GM23338 (cell line): ENCODE results near the gene TAOK2. TPM values are rescaled to one million over a fixed set of nuclear protein-coding genes. Genes with fewer than 3 reads are reported as not detected.
A peak's percentile ranks its signal among the peaks of the same experiment; 100 is the strongest.

Experiments used
- ATAC-seq: fragments of 200-7000 bp; cut with Tn5 transposase; 3 replicates; pipeline ENCODE4 v1.9.1; 2020
- DNase-seq: peaks from one replicate; pipeline ENCODE4 v3.0.0-alpha.2; 2015; ENCODE audit warnings: low spot score
- H2AFZ ChIP-seq: fragments of 200-600 bp; sonication (generic); 2 replicates; pipeline ENCODE4 v1.8.0; 2016; ENCODE audit warnings: antibody characterized with exemption, mild to moderate bottlenecking, moderate library complexity
- H3F3A ChIP-seq: fragments of 200-600 bp; sonication (generic); replicated peaks from 2 replicates; pipeline ENCODE4 v1.8.0; 2017; ENCODE audit warnings: antibody characterized with exemption, mixed run types, low read depth
- H3K27ac ChIP-seq: fragments of 200-600 bp; sonication (generic); 2 replicates; pipeline ENCODE4 v1.6.1; 2016; ENCODE audit warnings: low read depth
- H3K27me3 ChIP-seq: fragments of 200-600 bp; sonication (generic); 2 replicates; pipeline ENCODE4 v1.8.0; 2016; ENCODE audit warnings: mild to moderate bottlenecking, mixed run types, moderate library complexity; ENCODE audit not compliant: insufficient read depth
- H3K36me3 ChIP-seq: fragments of 200-600 bp; sonication (generic); 2 replicates; pipeline ENCODE4 v1.8.0; 2016; ENCODE audit warnings: mild to moderate bottlenecking; ENCODE audit not compliant: insufficient read depth
- H3K4me1 ChIP-seq: fragments of 200-600 bp; sonication (generic); 2 replicates; pipeline ENCODE4 v1.8.0; 2016; ENCODE audit warnings: mild to moderate bottlenecking, moderate library complexity; ENCODE audit not compliant: insufficient read depth
- H3K4me2 ChIP-seq: fragments of 200-600 bp; sonication (generic); 2 replicates; pipeline ENCODE4 v1.7.1; 2017; ENCODE audit warnings: mixed run types
- H3K4me3 ChIP-seq: fragments of 200-600 bp; sonication (generic); 2 replicates; pipeline ENCODE4 v1.6.1; 2016; ENCODE audit warnings: mixed run types
- H3K79me2 ChIP-seq: fragments of 200-600 bp; sonication (generic); replicated peaks from 2 replicates; pipeline ENCODE4 v1.8.0; 2017; ENCODE audit warnings: mild to moderate bottlenecking; ENCODE audit not compliant: insufficient read depth
- H3K9me2 ChIP-seq: fragments of 200-600 bp; sonication (generic); 2 replicates; pipeline ENCODE4 v1.8.0; 2017; ENCODE audit not compliant: insufficient read depth
- H4K20me1 ChIP-seq: fragments of 200-600 bp; sonication (generic); replicated peaks from 2 replicates; pipeline ENCODE4 v1.8.0; 2017; ENCODE audit warnings: mild to moderate bottlenecking; ENCODE audit not compliant: insufficient read depth
- H3K27ac Mint-ChIP-seq: 2 replicates; pipeline ENCODE4 v1.8.0; 2020; ENCODE audit warnings: inconsistent platforms, mild to moderate bottlenecking, moderate library complexity, mixed read lengths
- H3K27me3 Mint-ChIP-seq: 3 replicates; pipeline ENCODE4 v1.8.0; 2022; ENCODE audit warnings: low read depth, mild to moderate bottlenecking, moderate library complexity, mixed read lengths, inconsistent platforms; ENCODE audit not compliant: insufficient read depth, poor library complexity
- H3K36me3 Mint-ChIP-seq: 3 replicates; pipeline ENCODE4 v1.8.0; 2021; ENCODE audit warnings: low read depth, mild to moderate bottlenecking, inconsistent platforms, moderate library complexity, mixed read lengths
- H3K4me1 Mint-ChIP-seq: 3 replicates; pipeline ENCODE4 v1.8.0; 2020; ENCODE audit warnings: mild to moderate bottlenecking, inconsistent platforms, mixed read lengths
- H3K4me3 Mint-ChIP-seq: 3 replicates; pipeline ENCODE4 v1.8.0; 2021; ENCODE audit warnings: moderate library complexity, mild to moderate bottlenecking, inconsistent platforms, mixed read lengths
- H3K9me3 Mint-ChIP-seq: 3 replicates; pipeline ENCODE4 v1.8.0; 2020; ENCODE audit warnings: moderate library complexity, mild to moderate bottlenecking, inconsistent platforms, mixed read lengths
- CTCF ChIP-seq, 2 experiments: fragments of 200-600 bp in 1 of 2; sonication (generic) in 1 of 2; conservative IDR thresholded peaks; 2 replicates each; pipeline versions ENCODE4 v1.5.1 to v1.6.1; 2016 to 2017; ENCODE audit warnings: antibody characterized with exemption in 2 of 2, low read depth in 2 of 2, mild to moderate bottlenecking in 2 of 2, moderate library complexity in 1 of 2
- EZH2 ChIP-seq: fragments of 200-600 bp; sonication (generic); IDR thresholded peaks from one replicate; pipeline ENCODE4 v1.8.0; 2017; ENCODE audit warnings: antibody characterized with exemption, mild to moderate bottlenecking, low read depth; ENCODE audit not compliant: unreplicated experiment
- EZH2phosphoT487 ChIP-seq: fragments of 200-600 bp; sonication (generic); IDR thresholded peaks from one replicate; pipeline ENCODE4 v1.8.1; 2018; ENCODE audit warnings: antibody characterized with exemption; ENCODE audit not compliant: unreplicated experiment
- JUNB ChIP-seq: IDR thresholded peaks from one replicate; pipeline ENCODE4 v1.6.1; 2016; ENCODE audit warnings: antibody characterized with exemption; ENCODE audit not compliant: unreplicated experiment
- NANOG ChIP-seq: IDR thresholded peaks from 2 replicates; pipeline ENCODE4 v1.6.1; 2016; ENCODE audit warnings: antibody characterized with exemption, borderline replicate concordance
- POLR2AphosphoS5 ChIP-seq: IDR thresholded peaks from 2 replicates; pipeline ENCODE4 v1.6.1; 2016; ENCODE audit warnings: antibody characterized with exemption, low read depth
- STAT1 ChIP-seq: IDR thresholded peaks from one replicate; pipeline ENCODE4 v1.6.1; 2016; ENCODE audit warnings: antibody characterized with exemption; ENCODE audit not compliant: unreplicated experiment
- ZNF114 ChIP-seq: fragments of 250-450 bp; sonication (Bioruptor Pico); IDR thresholded peaks from 2 replicates; pipeline ENCODE4 v1.5.0; 2020; ENCODE audit warnings: mild to moderate bottlenecking, moderate library complexity
- ZNF331 ChIP-seq: fragments of 250-450 bp; sonication (Bioruptor Pico); IDR thresholded peaks from 2 replicates; pipeline ENCODE4 v1.5.0; 2020; ENCODE audit warnings: low read depth, mild to moderate bottlenecking, moderate library complexity
- polyA plus RNA-seq: library from polyadenylated mRNA; unstranded; fragments of >200 nt; fragmentation: Nextera tagmentation; extraction: Ambion mirVana; gene quantifications from 2 replicates; pipeline ENCODE4 v1.2.1, GENCODE V29; 2016
- total RNA-seq: library from RNA; depleted of rRNA; stranded (reverse); fragments of >200 nt; shearing (Covaris generic); gene quantifications from 2 replicates; pipeline ENCODE4 v1.2.3, GENCODE V29; 2014
- TF ChIP-seq, protein P1 (sequence below): fragments of 250-450 bp; sonication (Bioruptor Pico); IDR thresholded peaks from 2 replicates; pipeline ENCODE4 v1.5.0; 2020; ENCODE audit warnings: mild to moderate bottlenecking, moderate library complexity

Gene TAOK2
- total and polyA plus RNA-seq, 2 experiments from 2014 or later = 8.8 to 45.2 TPM

DNA sequence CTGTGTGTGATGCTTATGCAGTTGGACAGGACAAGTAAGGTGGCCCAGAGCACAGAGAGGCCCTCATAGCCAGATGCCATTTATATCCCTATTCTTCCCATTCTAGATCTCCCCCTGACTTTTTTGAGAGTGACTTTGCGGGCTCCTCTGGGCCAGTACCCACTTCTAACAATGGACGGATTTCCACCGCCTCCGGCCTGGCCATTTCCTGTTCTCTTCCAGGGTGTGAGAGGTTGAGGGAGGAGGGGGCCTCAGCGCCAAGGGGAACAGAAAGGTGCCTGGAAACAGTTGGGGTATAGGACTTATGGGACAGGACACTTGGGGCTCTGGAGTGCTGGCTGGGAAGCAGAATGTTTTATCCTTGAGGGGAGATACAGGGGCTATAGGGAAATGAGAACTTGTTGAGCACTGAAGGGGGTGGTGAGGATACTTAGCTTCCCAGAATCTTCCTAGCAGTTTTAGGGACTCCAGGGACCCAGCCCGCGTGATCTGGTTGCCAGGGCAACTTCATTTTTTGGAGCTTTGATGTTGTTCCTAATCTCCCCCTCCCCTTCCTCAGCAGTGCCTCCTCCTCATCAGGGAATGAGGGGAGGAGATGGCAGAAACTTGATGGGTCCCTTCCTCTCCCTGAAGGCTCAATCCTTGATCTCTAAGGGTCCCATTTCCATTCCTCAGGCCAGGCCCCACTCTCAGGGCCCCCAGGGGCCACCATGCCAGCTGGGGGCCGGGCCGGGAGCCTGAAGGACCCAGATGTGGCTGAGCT, 3.6 kb downstream of the TAOK2 start:
- TF ChIP-seq CTCF (conservative IDR thresholded peaks at IDR 0.05; ENCODE audit: low read depth in 2 of 2) = no peak
- TF ChIP-seq, protein P1, sequence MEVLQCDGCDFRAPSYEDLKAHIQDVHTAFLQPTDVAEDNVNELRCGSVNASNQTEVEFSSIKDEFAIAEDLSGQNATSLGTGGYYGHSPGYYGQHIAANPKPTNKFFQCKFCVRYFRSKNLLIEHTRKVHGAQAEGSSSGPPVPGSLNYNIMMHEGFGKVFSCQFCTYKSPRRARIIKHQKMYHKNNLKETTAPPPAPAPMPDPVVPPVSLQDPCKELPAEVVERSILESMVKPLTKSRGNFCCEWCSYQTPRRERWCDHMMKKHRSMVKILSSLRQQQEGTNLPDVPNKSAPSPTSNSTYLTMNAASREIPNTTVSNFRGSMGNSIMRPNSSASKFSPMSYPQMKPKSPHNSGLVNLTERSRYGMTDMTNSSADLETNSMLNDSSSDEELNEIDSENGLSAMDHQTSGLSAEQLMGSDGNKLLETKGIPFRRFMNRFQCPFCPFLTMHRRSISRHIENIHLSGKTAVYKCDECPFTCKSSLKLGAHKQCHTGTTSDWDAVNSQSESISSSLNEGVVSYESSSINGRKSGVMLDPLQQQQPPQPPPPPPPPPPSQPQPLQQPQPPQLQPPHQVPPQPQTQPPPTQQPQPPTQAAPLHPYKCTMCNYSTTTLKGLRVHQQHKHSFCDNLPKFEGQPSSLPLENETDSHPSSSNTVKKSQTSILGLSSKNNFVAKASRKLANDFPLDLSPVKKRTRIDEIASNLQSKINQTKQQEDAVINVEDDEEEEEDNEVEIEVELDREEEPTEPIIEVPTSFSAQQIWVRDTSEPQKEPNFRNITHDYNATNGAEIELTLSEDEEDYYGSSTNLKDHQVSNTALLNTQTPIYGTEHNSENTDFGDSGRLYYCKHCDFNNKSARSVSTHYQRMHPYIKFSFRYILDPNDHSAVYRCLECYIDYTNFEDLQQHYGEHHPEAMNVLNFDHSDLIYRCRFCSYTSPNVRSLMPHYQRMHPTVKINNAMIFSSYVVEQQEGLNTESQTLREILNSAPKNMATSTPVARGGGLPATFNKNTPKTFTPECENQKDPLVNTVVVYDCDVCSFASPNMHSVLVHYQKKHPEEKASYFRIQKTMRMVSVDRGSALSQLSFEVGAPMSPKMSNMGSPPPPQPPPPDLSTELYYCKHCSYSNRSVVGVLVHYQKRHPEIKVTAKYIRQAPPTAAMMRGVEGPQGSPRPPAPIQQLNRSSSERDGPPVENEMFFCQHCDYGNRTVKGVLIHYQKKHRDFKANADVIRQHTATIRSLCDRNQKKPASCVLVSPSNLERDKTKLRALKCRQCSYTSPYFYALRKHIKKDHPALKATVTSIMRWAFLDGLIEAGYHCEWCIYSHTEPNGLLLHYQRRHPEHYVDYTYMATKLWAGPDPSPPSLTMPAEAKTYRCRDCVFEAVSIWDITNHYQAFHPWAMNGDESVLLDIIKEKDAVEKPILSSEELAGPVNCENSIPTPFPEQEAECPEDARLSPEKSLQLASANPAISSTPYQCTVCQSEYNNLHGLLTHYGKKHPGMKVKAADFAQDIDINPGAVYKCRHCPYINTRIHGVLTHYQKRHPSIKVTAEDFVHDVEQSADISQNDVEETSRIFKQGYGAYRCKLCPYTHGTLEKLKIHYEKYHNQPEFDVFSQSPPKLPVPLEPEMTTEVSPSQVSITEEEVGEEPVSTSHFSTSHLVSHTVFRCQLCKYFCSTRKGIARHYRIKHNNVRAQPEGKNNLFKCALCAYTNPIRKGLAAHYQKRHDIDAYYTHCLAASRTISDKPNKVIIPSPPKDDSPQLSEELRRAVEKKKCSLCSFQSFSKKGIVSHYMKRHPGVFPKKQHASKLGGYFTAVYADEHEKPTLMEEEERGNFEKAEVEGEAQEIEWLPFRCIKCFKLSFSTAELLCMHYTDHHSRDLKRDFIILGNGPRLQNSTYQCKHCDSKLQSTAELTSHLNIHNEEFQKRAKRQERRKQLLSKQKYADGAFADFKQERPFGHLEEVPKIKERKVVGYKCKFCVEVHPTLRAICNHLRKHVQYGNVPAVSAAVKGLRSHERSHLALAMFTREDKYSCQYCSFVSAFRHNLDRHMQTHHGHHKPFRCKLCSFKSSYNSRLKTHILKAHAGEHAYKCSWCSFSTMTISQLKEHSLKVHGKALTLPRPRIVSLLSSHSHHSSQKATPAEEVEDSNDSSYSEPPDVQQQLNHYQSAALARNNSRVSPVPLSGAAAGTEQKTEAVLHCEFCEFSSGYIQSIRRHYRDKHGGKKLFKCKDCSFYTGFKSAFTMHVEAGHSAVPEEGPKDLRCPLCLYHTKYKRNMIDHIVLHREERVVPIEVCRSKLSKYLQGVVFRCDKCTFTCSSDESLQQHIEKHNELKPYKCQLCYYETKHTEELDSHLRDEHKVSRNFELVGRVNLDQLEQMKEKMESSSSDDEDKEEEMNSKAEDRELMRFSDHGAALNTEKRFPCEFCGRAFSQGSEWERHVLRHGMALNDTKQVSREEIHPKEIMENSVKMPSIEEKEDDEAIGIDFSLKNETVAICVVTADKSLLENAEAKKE (CRISPR knock-in tag) = no peak
- TF ChIP-seq NANOG = no peak
- no peak for TF ChIP-seq JUNB
- TF ChIP-seq ZNF331 (CRISPR knock-in tag) = no peak
- TF ChIP-seq POLR2AphosphoS5 = no peak
- no peak for TF ChIP-seq ZNF114 (CRISPR knock-in tag)
- TF ChIP-seq EZH2 = no peak
- TF ChIP-seq STAT1 = no peak
- TF ChIP-seq EZH2phosphoT487 = no peak
- H3K9me2 ChIP-seq = peaks cover 4% of the 10 kb centered on the region; the same call in 1 of the 2 replicates

More for the DNA sequence above, 3.6 kb downstream of the TAOK2 start:
- peaks cover 32% of the 10 kb centered on the region for H3K36me3 Mint-ChIP-seq
- H3K9me3 Mint-ChIP-seq = peaks cover 12% of the 10 kb centered on the region
- H3K27me3 ChIP-seq = peaks cover 8% of the 10 kb centered on the region
- DNase-seq (no peak), ATAC-seq (no peak)
- H3K27ac Mint-ChIP-seq = peak overlapping the region; percentile 76; the same call in 1 of the 2 replicates
- peaks cover 27% of the 10 kb centered on the region for H3K4me1 ChIP-seq
- peaks cover 29% of the 10 kb centered on the region for H3K4me1 Mint-ChIP-seq
- peak overlapping the region; percentile 100 for H3K4me2 ChIP-seq
- no peak overlapping the region for H3K27ac ChIP-seq
- H3K79me2 ChIP-seq = peaks cover 37% of the 10 kb centered on the region
- 0 out of 2 replicates have a peak overlapping the region, but pooled peaks have one; percentile 98 for H3K4me3 ChIP-seq
- H2AFZ ChIP-seq = no peak overlapping the region
- peaks cover 14% of the 10 kb centered on the region for H3K27me3 Mint-ChIP-seq
- peaks cover 21% of the 10 kb centered on the region; the same call in 1 of the 2 replicates for H3F3A ChIP-seq
- H3K4me3 Mint-ChIP-seq = no peak overlapping the region
- H4K20me1 ChIP-seq = peaks cover 17% of the 10 kb centered on the region
- peaks cover 24% of the 10 kb centered on the region for H3K36me3 ChIP-seq
